ENCODE results near the gene RXRA. TPM values are rescaled to one million over a fixed set of nuclear protein-coding genes. Genes with fewer than 3 reads are reported as not detected.
A peak's percentile ranks its signal among the peaks of the same experiment; 100 is the strongest.

The RXRA gene
- total RNA-seq, 1 donor from 2014 or later, result 23.3 TPM

DNA sequence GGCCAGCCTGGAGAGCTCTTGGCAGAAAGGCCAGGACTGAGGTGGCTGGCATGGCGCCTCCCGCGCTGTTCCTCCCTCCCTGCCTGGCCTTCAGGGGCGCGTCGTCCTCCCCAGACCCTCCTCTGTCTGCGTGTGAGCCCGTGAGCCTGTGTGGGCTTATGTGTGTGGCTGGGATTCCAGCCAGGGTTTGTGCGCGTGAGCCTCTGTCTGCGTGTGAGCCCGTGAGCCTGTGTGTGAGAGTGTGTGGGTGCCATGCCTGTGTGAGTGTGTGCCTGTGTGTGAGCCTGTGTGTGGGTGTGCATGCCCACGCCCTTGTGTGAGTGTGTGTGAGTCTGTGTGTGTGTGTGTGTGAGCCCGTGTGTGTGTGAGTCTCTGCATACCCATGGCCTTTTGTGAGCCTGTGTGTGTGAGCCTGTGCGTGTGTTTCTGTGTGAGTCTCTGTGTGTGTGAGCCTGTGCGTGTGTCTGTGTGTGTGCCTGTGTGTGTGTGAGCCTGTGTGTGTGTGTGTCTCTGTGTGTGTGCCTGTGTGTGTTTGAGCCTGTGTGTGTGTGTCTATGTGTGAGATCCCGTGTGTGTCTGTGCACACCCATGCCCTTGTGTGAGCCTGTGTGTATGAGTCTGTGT lies 13.0 kb downstream of the RXRA start:
- peak; percentile 48 for DNase-seq

DNA sequence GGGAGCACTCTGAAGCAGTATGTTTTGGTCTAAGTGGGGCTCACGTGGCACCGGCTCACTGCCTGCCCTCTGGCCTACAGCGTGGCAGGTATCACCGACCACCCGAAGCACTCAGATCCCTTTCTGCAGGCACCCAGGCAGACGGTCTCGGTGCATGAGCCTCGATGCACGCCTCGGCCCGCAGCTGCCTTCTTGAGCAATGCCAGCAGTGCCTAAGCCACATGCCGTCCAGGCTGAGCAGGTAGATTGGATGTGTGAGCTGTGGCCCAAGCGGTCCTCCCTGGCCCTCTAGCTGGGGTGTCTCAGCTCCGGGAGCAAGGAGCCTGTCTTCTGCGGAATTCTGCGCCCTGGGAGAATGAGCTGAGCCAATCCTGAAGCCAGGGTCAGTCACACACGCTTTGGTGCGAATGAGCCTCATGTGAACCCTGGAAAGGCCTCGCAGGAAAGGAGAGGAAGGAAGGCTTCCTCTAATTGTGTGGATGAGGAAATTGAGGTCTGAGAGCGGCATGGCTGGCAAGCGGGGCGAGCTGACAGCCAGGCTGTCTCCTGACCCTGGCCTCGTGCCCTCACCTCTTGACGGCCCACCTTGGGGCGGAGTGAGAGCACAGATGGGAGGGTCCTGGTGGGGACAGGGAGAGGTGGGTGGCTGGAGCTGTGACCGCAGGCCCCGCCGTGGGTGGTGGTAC lies 14.4 kb downstream of the RXRA start:
- peak; percentile 93 for DNase-seq

DNA sequence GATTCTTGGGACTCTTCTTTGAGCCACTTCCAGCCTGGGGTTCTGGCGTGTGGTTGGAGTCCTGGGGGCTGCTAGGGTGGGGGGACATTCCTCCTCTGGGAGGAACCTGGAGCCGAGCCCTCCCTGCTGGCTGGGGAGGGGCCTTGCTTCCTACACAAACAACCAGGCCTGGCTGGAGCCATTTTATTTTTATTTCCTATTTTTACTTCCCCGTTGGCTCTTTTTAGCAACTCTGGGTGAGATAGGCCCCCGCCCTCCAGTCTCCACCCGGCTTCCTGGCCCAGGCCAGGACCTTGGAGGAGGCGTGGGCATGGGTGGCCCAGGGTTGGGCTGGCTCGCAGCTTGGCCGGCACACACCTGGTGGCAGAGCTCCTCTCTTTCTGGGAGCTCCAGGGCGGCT lies 15.1 kb downstream of the RXRA start:
- peak; percentile 49 for DNase-seq

DNA sequence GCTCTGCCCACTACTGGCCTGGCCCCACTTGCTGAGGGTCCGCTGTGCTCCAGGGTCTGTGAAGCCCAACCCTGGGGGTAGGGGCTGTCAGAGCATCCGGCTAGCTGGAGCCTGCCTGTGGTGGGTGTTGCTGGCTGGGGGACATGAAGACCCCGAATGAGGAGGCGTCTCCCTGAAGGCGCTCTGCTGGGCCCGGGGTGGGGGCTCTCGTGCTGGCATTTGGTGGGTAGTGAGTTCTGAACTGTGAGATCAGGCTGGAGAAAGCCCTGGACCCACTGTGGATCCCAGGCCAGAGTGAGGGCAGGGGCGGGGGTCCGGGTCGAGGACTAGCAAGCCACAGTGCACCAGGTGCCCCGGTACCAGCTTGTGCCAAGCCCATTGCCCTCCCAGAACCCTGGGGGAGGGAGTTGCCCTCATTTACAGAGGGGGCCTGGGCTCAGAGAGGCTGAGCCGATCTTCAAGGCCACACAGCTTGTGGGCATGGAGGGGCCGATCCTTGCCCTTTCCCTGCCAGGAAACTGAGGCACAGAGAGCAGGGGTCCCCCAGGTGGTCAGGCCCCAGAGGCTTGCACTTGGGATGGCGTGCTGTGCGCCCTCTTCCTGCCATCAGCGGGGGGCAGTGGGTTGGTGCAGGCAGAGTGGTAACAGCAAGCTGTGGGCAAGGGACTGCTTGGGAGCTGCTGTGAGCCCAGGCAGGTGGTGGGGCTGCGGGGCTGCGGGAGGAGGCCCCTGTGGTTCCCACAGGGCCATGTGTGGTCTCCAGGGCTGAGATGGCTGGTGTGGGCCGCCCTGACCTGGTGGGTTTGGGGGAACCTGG lies 15.9 kb downstream of the RXRA start:
- DNase-seq, result no peak

DNA sequence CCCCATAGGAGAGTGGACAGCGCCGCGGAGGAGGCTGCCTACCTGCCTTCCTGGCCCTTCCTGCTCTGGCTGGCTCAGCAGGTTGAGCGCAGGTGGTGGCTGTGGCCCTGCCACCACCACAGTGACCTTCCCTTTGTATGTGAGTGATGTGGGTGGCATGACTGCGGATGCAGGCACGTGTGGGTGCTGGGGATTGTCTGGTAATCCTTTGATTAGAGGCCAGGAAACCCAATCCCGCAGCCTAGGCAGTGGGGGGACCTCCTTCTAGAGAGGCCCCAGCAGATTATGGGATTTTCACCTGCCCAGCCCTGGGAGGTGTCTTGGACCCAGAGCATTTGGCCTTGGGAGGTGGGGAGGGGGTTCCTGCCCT lies 16.5 kb downstream of the RXRA start:
- DNase-seq, result no peak

DNA sequence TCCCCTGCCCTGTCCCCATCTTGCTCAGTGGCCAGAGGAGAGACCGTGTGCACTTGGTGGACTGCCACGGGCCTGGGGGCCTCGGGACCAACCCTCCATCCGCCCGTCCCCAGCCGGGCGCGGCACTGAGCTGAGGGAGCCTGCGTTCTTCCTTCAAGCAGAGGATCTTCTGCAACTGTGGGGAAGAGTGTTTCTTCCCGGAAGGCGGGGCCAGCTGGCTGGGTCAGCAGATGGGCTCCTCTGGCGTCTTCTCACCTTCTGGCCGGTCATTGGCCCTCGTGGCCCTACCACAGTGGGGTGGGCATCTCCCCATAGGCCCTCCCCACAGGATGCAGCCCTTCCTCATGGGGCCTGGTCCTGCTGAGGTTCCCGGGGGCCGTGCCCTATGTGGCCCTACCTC lies 17.4 kb downstream of the RXRA start:
- DNase-seq, result no peak

DNA sequence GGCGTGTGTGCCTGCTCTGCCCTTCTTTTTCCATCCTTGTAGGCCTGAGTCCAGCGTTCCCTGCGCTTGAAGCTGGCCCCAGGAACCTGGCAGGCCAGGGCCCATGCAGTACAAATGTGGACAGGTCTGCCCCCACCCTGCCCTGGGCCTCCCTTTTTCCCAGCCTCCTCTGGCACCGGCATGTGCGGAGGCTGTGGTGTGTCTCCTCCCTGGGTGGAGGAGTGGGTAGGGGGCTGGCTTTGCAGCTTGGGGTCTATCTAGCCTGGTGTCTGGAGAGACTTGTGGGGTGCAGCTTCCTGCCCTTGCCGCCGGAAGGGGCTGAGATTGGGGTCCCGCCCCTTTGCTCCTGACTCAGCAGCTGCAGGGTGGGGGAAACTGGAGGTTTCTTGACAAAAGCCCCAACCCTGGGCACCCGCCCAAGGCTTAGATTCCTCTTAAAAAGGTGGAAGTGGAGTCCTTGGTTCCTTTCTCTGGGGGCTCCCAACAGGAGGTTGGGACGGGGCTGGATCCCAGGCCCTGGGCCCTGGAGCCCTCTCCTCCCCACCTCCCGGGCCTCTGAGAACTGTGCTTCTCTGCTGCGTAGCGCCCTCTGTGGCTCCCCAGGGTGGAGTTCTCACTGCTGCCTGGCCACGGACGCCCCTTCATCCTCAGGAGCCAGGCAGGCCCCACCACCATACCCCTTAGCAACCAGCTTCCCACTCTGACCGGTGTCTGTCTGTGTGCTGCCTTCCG lies 18.0 kb downstream of the RXRA start:
- no peak for DNase-seq

DNA sequence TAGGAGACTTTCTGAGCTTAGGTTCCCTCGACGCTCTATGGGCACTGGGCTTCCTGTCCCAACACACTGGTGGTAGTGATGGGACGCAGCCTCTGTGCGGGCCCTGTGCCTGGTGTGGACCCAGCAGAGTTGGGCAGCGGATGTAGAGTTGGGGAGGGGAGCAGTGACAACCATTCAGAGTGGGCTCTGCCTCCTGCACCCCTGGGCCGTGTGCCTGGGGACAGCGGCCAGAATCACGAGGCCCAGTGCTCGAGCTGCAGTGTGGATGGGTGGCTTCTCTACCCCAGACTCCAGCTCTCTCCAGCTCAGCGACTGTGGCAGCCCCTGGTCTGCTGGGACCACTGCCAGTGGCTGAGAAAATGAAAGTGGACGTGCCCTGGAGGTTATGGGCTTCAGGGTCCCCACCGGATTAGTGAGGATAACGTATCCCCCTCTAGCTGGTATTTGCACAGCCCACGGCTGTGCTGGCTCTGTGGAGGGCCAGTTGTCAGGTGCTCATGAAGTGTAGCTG lies 18.6 kb downstream of the RXRA start:
- DNase-seq, result no peak

DNA sequence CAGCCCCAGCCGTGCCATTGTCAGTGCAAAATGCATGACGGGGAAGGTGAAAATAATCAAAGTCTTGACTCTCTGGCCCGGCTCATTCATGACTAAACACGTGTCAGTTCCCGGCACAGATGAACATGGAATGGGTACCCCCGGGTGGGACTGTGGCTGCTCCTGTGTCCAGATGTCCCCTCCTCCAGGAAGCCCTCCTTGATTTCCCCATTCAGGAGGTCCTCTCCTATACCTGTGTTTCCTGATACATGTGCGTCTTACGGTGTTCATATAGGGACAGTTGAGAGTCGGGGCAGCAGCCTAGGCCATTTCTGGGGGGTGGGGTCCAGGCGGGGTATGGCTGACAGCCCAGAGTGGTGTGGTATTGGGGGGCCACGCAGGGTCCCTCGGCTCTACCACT lies 19.5 kb downstream of the RXRA start:
- DNase-seq, result no peak

DNA sequence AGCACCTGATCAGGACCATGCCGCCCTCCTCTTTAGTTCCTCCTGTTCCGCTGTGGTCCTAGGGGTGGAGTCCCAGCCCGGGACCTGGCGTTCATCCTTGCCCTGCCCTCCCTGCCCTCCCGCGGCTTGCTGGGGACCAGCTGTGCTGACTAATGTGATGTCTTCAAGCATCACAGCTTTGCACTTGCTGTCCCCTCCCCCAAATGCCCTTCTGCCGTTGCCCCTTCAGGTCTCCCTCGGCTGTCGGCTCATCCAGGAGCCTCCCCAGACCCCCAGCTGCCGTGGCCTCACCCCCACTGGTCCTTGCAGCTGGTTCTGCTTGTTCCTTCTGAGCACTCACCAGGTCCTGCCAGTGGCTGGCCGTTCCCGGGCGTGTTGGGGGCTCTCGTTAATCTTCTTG lies 19.9 kb downstream of the RXRA start:
- DNase-seq, result no peak

DNA sequence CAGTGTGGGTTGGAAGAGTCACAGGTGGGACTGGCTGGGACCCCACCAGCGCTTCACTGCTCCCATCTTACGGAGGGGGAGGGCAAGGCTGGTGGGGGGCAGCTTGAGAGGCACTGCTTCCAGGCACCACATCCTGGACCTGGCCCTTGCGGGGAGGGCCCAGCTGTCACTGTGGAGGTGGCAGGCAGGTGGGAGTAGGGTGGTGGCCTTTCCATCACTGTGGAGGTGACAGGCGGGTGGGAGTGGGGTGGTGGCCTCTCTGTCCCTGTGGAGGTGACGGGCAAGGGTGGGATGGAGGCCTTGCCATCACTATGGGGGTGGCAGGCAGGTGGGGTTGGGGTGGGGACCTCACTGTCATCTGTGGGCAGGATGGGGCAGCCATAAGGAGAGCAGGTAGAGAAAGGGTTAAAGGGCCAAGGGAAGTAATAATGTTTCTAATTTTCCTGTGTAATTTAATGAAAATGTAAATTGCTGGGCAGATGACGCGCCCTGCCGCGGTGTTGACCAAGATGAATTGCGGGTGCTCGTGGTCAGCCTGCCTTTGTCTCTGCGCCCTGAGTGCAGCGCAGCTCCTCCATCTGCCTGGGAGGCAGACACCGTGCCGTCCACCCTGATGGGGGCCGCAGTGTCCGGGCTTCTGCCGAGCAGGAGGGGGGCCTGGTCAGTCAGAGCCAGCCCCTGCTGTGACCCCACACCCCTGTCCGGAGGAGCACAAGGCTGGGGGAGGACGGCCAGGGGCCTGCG lies 20.8 kb downstream of the RXRA start:
- no peak for DNase-seq

DNA sequence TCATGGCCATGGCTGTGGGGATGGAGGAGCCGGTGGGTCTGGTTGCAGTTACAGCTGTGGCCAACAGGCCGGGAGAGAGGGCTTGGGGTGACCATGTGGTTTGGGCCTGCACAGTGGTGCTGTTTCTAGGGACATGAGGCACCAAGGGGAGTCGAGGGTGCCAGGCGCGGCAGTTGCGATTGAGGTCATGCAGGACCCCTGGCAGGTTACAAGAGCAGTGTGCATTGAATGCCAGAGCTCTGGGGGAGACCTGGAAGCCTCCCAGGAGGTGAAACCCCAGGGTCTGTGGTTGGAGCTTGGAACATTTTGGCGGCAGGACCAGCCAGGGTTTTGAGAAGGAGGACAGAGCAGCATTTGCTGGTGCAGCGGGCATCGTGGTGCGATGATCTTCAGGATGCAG lies 21.7 kb downstream of the RXRA start:
- DNase-seq, result no peak

DNA sequence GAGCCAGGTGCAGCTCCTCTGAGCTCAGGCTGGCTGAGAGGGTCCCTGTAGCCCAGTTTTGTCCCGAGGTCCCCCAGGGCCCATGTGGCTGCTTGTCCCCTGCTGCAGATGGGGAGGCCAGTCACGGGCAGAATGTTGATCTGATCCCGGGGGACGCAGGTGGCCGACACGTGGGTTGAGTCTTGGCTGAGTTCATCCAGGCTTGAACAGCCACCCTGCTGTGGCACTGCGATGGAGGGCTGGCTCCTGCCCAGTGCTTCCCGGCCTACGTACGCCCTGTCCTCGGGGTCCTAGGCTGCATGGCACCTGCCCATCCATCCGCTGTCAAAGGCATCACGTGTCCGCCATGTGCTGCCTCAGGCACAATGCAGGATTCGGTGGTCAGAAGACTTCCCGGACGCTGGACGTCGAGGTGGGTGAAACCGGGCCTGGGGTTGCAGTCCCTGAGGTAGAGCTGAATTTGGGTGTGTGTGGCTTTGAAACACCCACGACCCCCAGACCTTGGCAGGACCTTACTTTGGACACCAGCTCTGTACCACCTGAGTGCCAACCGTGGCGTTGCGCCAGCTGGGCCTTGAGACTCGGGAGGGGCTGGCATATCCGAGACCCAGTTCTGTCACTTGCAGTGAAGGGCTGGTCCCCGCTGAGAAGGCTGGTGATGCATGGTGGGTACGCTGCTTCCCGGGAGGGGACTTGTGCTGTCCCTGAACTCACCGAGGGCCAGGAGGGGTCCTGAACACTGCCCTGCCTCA lies 22.3 kb downstream of the RXRA start:
- DNase-seq, result no peak

DNA sequence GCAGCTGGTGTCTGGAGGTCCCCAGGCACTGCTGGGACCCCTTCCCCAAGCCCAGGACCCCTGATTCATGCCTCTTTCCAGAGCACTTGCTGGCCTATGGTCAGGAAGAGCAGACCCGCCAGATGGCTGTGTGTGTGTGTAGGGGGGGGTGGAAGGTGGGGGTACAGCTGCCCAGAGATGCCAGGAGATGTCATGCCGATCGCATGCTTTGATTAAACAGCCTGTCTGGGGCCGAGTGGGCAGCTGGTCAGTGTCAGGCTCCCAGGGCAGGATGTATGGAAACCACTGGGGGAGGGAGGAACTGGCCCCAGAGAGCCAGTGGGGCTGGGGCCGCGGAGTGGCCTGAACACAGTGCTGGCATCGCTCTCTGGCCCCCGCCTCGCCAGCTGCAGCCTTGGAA lies 23.7 kb downstream of the RXRA start:
- DNase-seq, result no peak

DNA sequence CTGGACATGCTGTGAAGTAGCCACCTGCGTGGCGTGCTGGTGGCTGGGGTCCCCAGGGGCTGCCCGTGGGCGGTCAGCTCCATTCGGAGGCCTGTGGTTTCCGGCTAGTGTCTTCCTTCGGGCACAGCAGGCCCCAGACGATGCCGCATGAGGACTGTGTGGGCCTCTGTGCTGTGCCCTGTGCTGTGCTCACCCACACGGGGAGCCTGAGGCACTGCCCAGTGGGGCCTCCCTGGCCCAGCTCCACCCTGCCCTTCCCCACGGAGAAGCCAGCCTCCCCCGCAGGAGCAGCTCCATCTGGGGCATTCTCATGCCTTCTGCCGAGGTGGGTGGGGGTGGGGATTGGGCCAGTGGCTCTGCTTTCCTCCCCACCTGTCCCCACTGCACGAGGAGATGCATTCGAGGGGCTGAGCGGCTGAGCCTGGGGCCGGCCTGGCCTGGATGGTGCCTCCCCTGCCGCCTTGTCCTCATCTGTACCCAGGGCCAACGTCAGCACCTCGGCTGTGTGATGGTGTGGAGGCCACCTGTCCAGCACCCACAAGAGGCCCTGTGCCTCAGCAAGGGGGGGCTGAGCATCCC lies 24.2 kb downstream of the RXRA start:
- no peak for DNase-seq

DNA sequence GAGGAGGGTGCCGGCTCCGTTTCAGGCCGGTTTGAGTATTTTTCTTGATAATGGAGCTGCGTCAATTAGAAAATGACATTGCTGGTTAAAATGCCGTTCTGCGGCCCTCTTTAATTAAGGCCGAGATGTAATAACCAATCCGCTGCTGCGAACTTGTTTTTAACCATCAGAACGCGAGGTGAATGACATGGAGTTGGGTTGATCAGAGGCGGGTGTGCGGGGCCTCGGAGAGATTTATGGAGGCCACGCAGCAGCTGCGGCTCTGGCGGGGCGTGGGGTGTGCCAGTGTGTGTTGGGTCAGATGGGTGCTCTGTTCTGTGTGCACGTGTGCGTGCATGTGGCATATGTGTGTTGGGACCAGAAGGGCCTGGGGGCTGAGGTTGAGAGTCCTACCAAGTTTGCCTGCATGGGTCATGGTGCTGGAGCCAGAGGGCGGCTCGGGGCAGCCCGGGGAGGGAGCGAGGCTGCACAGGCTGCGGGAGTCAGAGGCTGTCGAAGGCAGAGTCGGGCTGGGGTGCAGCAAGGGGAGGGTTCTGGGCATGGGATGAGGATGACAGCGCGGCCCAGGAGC lies 25.4 kb downstream of the RXRA start:
- no peak for DNase-seq

DNA sequence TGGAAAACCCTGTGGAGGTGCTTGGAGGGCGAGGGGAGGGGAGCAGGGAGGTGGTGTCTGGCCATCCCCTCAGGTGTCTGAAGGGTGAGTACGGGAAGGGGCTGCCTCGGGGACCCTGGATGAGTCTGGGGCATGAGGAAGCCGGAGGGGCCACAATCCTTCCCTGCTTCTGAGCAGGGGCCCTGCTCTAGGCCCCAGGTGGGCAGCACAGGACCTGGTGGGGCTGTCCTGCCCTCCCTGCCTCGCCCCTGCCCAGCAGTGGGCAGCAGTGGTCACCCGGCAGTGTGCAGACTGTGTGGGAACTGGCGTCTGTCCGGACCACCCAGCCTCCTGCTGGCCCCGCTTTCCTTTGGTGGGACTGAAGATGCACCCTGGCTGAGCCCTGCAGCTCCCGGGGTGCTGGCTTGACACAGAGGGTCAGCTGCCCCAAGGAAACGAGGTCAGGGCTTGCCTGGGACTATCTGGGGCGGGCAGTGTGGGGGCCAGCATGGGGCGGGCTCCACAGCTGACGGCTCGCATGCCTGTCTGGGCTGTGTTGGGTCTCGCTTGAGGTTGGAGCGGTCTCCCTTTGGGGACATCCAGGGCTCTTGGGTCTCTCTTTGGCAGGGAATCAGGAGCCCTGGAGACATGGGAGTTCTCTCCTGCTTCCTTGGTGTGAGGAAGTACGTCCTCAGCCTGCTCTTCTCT lies 26.1 kb downstream of the RXRA start:
- no peak for DNase-seq

DNA sequence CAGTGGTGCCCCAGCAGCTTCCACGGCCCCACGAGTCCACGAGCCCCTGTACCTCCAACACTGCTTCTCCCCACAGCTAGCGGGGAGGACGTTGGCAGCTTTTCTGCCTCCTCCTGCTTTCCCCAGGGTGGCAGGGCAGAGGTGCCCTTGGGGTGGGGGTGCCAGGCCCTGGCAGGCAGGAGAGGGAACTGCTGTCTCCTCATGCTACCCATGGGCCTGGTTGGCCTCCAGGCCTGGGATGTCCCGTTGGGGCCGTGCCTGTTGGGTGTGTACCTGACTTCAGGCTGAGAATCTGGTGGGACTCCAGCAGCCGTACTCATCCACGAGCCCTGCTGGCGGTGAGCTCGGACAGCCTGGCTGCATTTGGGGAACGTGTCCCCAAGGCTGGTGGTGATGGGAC lies 27.3 kb downstream of the RXRA start:
- no peak for DNase-seq

DNA sequence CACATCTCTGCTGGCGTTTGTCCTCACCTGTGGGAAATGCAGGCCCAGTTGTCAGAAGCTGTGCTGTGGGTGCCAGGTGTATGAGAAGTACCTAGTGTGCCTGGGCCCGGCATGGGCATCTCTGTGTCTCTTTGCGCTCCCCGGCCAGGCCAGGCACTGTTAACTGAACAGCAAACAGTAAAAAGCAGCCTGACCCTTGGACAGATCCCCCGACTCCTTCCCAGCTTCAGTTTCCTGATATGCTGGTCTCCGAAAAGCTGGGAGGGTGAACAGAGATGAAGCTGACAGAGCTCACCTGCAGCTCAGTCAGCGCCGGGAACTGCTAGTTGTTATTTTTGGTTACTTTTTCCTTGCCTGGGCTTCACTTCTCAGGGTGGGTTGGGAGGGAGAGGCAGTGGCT lies 28.9 kb downstream of the RXRA start:
- DNase-seq, result no peak

Measured in dermis blood vessel endothelial cell (primary cell).